Raji (cell line): ENCODE measurements around the gene SEC24C.

Experiments used
- POLR2A ChIP-seq: IDR thresholded peaks from 2 replicates; pipeline ENCODE4 v1.6.1; 2011; ENCODE audit warnings: low read depth, low read length, control low read depth; ENCODE audit not compliant: insufficient read depth

SEC24C gene

DNA sequence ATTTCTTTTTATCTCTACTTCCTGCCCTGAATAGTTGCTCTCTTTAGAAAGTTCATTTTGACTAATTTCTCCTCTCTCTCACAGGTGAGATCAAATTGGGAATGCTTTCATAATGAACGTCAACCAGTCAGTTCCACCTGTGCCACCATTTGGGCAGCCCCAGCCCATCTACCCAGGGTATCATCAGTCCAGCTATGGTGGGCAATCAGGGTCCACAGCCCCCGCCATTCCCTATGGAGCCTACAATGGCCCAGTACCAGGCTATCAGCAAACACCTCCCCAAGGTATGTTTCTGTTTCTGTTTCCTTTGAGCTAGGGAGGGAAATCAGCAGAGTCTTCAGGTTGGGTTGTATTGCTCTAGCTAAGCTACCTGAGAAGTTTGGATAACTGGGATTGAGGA is 2.5 kb downstream of the SEC24C start:
- no peak for TF ChIP-seq POLR2A

DNA sequence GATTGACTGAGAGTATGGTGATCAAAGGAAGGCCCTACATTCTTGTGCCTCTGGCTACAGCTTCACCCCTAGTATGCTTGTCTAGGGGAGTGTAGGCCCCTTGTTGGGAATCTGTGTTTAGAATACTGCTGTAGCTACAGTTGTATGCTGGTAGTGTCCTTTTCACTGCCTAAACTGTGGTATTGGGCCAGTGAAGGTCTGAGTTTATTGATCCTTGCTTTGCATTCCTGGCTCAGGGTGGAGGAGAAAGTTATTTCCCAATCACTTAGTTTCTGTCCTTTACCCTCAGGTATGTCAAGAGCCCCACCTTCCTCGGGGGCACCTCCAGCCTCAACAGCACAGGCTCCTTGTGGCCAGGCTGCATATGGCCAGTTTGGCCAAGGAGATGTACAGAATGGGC is 6.6 kb downstream of the SEC24C start:
- no peak for TF ChIP-seq POLR2A

DNA sequence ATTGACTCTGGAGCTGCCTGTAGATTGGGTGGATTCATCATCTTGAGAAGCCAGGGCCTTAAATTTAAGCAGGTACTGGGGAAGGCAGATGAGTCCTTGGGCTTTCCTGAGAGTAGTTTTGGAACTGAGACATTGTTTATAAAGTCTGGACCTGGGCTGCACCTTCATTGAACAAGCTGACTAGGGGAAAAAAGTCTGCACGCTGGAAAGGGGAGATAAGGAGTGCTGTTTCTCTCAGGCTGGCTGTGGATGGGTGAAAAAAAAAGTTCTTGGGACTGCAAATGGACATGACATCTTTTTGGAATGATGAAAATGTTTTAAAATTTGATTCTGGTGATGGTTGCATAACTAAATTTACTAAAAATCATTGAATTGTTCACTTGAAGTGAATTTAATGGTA is 12.0 kb downstream of the SEC24C start:
- TF ChIP-seq POLR2A: no peak

DNA sequence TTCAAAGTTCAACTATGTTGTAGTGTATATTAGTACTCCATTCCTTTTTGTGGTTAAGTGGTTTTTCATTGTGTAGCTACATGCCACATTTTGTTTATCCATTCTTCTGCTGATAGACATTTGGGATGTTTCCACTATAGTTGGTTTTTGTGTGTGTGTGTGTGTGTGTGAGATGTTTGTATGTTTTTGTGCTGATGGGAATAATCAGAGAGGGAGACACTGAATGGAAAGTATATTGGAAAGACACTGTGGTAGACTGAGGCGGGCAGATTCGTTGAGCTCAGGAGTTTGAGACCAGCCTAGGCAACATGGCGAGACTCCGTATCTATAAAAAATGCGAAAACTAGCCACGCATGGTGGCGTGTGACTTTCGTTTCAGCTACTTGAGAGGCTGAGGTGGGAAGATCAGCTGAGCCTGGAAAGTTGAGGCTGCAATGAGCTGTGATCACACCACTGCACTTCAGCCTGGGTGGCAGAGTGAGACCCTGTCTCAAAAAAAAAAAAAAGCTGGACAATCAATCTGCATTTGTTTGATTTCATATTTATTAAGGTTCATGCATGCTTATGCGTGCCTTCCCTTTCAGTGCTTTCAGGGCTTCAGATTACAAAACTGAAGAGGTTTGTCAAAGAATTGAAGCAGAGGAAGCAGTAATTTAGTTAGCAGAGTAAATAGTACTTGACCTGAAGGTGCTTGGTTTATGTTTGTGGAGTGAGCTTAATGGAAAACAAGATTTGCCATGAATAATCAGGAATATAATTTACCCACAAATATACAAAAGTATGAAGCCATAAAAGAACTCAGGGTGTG is 14.7 kb downstream of the SEC24C start:
- TF ChIP-seq POLR2A: no peak

DNA sequence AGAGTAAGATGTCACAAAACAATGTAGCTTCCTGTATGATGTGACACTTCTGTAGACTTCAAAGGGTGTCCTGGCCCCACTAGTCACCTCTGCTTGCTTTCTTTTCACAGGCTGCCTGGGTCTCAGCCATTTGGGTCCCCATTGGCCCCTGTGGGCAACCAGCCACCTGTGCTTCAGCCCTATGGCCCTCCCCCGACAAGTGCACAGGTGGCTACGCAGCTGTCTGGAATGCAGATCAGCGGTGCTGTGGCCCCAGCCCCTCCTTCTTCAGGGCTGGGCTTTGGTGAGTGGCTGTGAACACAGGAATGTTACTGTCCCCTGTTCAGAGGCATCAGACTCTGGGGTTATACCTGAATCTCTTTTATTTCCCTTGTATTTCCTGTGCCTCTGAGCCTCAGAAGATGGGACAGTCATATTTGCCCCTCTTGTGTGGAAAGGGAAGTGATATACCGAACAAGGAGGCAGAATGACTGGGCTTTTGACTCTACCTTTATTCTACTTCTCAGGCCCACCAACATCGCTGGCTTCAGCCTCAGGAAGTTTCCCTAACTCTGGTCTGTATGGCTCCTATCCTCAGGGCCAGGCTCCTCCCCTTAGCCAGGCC is 15.4 kb downstream of the SEC24C start:
- TF ChIP-seq POLR2A: no peak

DNA sequence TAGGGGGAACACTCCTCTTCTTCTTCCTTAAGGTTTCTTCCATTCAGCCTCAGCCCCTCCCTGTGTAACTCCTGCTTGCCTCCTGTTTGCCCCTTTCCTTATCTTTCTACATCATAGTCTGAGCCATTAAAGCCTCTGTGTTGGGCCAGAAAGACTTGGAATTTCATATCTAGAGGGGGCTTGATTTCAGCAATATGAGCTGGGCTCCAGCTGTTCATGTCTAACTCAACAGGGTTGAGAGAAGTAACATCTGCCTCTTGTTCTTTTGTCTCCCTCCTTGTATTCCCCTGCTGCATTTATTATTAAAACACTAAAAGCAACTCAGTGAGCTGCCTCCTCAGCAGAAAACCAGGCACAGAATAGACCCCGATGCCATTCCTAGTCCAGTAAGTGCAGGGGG is 17.6 kb downstream of the SEC24C start:
- TF ChIP-seq POLR2A: no peak

DNA sequence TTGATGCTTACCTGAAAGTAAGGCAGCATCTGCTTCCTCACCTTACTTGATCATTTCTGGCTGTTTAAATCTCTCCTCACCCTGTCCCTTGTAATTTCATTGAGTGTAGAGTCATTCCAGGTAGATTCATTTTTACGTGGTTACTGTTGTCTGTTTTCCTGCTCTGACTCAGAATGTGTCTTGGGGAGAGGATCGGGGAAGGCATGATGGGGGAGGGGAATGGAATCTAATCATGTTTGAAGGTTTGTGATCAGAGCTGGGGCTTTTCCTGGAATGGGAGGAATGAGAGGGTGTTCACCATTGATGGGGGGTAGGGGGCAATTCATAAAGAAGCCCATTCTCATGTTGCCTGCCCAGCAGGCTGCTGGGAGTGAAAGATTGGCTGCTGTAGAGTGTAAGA is 18.7 kb downstream of the SEC24C start:
- TF ChIP-seq POLR2A: no peak

DNA sequence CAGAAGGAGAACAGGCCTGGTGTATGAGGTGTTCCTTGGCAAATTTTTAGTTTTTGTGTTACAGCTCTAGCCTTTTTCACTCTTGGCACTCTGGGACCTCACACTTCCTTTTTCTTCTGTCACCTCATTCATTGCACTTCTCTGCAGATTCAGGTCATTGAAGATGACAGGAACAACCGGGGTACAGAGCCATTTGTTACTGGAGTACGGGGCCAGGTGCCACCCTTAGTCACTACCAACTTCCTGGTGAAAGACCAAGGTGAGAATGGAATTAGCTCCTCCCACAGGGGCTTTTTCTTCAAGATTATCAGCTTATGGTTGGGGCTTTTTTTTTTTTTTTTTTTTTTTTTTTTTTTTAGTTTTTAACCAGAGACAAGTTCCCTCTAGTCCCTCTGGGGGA is 19.2 kb downstream of the SEC24C start:
- no peak for TF ChIP-seq POLR2A

DNA sequence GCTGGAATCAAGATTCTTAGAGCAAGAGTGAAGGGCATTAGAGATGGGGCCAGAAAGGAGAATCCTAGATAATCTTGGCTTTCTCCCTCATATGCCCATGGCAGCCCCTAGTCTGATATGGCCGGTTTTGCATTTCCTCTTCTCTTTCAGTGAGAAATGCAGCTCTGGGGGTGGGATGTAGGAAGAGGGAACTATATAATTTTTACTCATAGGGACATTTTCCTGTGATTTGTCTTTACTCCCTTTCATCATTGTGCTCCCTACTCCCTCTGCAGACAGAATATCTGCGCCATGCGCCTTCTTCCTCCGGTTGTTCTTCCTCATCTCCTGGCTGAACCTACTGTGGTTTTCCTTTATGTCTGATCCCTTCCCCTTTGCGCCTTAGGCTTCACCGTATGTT is 20.9 kb downstream of the SEC24C start:
- TF ChIP-seq POLR2A: no peak

DNA sequence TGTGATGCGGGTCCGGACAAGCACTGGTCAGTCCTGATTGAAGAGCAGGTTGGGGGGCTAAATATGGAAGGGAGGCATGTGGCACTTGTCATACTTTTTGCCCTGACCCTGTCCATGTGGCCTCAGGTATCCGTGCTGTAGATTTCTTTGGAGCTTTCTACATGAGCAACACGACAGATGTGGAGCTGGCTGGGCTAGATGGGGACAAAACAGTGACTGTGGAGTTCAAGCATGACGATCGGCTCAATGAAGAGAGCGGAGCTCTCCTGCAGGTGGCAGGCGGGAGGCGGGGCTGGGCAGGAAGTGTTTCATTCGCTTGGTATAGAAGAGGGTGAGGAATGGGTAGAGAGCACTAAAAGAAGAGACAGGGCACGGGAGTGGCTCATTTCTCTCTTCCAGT is 24.7 kb downstream of the SEC24C start:
- no peak for TF ChIP-seq POLR2A

DNA sequence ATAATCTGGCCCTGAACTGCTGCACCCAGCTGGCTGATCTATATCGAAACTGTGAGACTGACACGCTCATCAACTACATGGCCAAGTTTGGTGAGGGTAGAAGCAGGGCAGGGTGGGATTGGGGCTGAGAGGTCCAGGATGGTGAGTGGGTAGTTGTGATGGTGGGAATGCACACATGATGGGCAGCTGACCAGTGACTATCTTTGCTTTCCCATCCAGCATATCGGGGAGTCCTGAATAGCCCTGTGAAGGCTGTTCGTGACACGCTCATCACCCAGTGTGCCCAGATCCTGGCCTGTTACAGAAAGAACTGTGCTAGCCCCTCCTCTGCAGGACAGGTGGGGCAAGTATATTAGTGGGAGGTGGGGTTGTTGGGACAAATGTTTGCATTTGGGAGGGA is 25.2 kb downstream of the SEC24C start:
- TF ChIP-seq POLR2A: no peak

DNA sequence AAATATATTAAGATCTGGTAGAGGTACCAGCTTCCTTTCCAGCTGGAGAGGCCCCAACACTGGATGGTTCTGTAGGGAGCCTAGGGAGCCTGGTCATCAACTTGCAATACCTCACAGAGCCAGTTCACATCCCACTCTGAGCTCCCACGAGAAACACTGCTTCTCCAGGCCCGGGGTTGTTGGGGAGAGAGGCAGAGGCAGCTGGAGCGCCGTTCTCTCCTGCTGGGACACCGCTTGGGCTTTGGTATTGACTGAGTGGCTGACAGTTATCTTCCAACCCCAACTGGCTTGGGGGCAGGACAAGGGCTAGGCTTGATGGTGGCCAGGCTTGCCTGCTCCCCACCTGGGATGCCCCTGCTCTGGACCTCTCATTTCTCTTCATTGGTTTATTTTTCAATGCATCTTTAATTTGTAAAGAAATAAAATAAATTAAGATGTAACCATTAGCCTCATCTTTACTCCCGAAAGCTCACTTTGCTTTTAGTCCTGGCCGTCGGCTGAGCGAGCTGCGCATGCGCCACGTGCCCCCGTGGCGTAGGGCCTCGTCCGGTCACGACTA is 27.6 kb downstream of the SEC24C start:
- TF ChIP-seq POLR2A: no peak

DNA sequence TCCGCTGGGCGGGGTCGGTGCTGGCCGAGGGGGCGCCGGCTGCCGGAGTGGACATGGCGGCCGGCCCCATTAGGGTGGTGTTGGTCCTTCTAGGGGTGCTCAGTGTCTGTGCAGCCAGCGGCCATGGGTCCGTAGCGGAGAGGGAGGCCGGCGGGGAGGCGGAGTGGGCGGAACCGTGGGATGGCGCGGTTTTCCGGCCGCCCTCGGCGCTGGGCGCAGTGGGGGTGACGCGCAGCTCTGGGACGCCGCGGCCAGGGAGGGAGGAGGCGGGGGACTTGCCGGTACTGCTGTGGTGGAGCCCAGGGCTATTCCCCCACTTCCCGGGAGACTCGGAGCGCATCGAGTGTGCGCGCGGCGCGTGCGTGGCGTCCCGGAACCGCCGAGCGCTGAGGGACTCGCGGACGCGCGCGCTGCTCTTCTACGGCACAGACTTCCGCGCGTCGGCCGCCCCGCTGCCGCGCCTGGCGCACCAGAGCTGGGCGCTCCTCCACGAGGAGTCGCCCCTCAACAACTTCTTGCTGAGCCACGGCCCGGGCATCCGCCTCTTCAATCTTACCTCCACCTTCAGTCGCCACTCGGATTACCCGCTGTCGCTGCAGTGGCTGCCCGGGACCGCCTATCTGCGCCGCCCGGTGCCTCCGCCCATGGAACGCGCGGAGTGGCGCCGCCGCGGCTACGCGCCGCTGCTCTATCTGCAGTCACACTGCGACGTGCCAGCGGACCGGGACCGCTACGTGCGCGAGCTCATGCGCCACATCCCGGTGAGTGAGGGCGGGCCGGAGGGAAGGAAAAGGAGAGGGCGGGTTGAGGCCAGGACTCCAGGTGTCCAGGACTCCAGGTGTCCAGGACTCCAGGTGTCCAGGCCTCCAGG is 28.3 kb downstream of the SEC24C start:
- TF ChIP-seq POLR2A: peak; percentile 81

DNA sequence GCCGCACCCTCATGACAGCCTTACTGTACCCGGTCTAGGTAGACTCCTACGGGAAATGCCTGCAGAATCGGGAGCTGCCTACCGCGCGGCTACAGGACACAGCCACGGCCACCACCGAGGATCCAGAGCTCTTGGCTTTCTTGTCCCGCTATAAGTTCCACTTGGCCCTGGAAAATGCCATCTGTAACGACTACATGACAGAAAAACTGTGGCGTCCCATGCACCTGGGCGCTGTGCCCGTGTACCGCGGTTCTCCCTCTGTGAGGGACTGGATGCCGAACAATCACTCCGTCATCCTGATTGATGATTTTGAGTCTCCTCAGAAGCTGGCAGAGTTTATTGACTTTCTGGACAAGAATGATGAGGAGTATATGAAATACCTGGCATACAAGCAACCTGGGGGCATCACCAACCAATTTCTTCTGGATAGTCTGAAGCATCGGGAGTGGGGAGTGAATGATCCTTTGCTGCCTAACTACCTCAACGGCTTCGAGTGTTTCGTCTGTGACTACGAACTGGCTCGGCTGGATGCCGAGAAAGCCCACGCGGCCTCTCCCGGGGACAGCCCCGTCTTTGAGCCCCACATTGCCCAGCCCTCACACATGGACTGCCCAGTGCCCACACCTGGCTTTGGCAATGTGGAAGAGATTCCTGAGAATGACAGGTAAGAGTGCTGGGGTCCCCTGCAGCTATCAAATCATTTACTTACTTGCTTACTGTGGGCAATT is 29.1 kb downstream of the SEC24C start:
- no peak for TF ChIP-seq POLR2A

DNA sequence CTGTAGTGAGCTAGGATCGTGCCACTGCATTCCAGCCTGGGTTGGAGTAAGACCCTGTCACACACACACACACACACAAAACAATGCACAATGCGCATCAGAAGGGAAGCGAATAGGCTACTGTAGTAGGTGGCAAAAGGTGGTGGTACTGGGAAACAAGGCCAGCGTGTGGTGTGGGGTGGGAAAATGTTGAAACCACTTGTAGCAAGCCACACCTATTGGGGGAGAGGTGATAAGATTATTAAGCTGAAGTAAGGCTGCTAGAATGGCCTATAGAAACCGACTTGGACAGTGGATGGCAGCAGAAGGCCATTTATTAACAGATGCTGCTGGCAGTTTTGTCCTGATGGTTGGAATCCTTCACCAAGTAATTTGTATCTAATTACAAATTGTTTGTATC is 30.5 kb downstream of the SEC24C start:
- no peak for TF ChIP-seq POLR2A
